AML-193 (cell line): ENCODE data around the gene FOXN1.

Experiments used
- DNase-seq, 2 experiments: peaks; one replicate each; lab custom pipeline; 2025; lab: John Stamatoyannopoulos, UW

FOXN1 gene

GRCh38 chr17:28477928-28478327 lies 28.2 kb upstream of the FOXN1 start:
- no peak for DNase-seq

GRCh38 chr17:28478712-28479615 lies 27.2 kb upstream of the FOXN1 start:
- DNase-seq: no peak

GRCh38 chr17:28480278-28480677 lies 25.9 kb upstream of the FOXN1 start:
- DNase-seq: no peak

- no peak for DNase-seq
These were observed 25.2 kb upstream of the FOXN1 start for GRCh38 chr17:28480799-28481571.

- no peak for DNase-seq
These were observed 23.5 kb upstream of the FOXN1 start for GRCh38 chr17:28482551-28483199.

- DNase-seq: no peak
These were observed 21.9 kb upstream of the FOXN1 start for GRCh38 chr17:28484296-28484695.

- DNase-seq: no peak
These were observed 21.1 kb upstream of the FOXN1 start for GRCh38 chr17:28485049-28485448.

- no peak for DNase-seq
These were observed 18.1 kb upstream of the FOXN1 start for GRCh38 chr17:28487881-28488532.

- no peak for DNase-seq
These were observed 17.4 kb upstream of the FOXN1 start for GRCh38 chr17:28488533-28489276.

GRCh38 chr17:28491286-28491685 lies 14.9 kb upstream of the FOXN1 start:
- DNase-seq: no peak

- no peak for DNase-seq
These were observed 14.3 kb upstream of the FOXN1 start for GRCh38 chr17:28491860-28492259.

GRCh38 chr17:28492352-28493310 lies 13.5 kb upstream of the FOXN1 start:
- no peak for DNase-seq

GRCh38 chr17:28493460-28493859 lies 12.7 kb upstream of the FOXN1 start:
- no peak for DNase-seq

- DNase-seq: peak; percentile 54 to 65
These were observed 11.5 kb upstream of the FOXN1 start for GRCh38 chr17:28494445-28495188.

- DNase-seq: no peak
These were observed 10.5 kb upstream of the FOXN1 start for GRCh38 chr17:28495635-28496034.

GRCh38 chr17:28497931-28498330 lies 8.2 kb upstream of the FOXN1 start:
- no peak for DNase-seq

GRCh38 chr17:28498652-28499363 lies 7.3 kb upstream of the FOXN1 start:
- DNase-seq: no peak

- DNase-seq: no peak
These were observed 6.8 kb upstream of the FOXN1 start for GRCh38 chr17:28499364-28499664.
